HG03025 (cell line): ENCODE data around the gene SLC25A10.
"Not testable (repeated sequence)": the region's sequence is repeated elsewhere in the genome, so short reads cannot be mapped to it uniquely, and the experiment has no call there.

ENCODE experiments used
- ATAC-seq: cut with Tn5 transposase; IDR thresholded peaks from one replicate; pipeline ENCODE4 v1.9.1; 2021; ENCODE audit warnings: mild to moderate bottlenecking, moderate library complexity; ENCODE audit not compliant: unreplicated experiment, low FRiP score

Gene SLC25A10

GRCh38 chr17:81711814-81712467 is at the start of gene SLC25A10:
Gene SLC25A10, plus strand, starts transcription at chr17:81712284. Its CDS starts 143 bp downstream, at chr17:81712427.
- ATAC-seq = no peak

- ATAC-seq = no peak
Measured at GRCh38 chr17:81664051-81664470, 48.0 kb upstream of the SLC25A10 start.

GRCh38 chr17:81665205-81666091 is 46.6 kb upstream of the SLC25A10 start:
- ATAC-seq = peak; percentile 2

- ATAC-seq = peak; percentile 7
Measured at GRCh38 chr17:81666092-81666341, 46.1 kb upstream of the SLC25A10 start.

GRCh38 chr17:81666342-81667191 is 45.5 kb upstream of the SLC25A10 start, which contains the start of the genes CCDC137 and OXLD1:
Gene CCDC137, plus strand, starts transcription at chr17:81666737. Its CDS starts 30 bp downstream, at chr17:81666767.
Gene OXLD1, minus strand, starts transcription at chr17:81666605. Its CDS starts 28 bp downstream, at chr17:81666577.
- ATAC-seq = peak; percentile 75

GRCh38 chr17:81667754-81668153 is 44.3 kb upstream of the SLC25A10 start:
- no peak for ATAC-seq

GRCh38 chr17:81672504-81672903 is 39.6 kb upstream of the SLC25A10 start:
- no peak for ATAC-seq

GRCh38 chr17:81672954-81673353 is 39.1 kb upstream of the SLC25A10 start:
- ATAC-seq = no peak

- ATAC-seq = no peak
Measured at GRCh38 chr17:81673561-81674258, 38.4 kb upstream of the SLC25A10 start.

- not testable (repeated sequence) for ATAC-seq
Measured at GRCh38 chr17:81675515-81676221, 36.4 kb upstream of the SLC25A10 start.

- ATAC-seq = no peak
Measured at GRCh38 chr17:81676906-81677305, 35.2 kb upstream of the SLC25A10 start.

- no peak for ATAC-seq
Measured at GRCh38 chr17:81680150-81680549, 31.9 kb upstream of the SLC25A10 start.

GRCh38 chr17:81681672-81682071 is 30.4 kb upstream of the SLC25A10 start:
- no peak for ATAC-seq

GRCh38 chr17:81682565-81683207 is 29.4 kb upstream of the SLC25A10 start:
- ATAC-seq = no peak

- ATAC-seq = peak; percentile 26
Measured at GRCh38 chr17:81683208-81683583, 28.9 kb upstream of the SLC25A10 start.

GRCh38 chr17:81683584-81684441 is 28.3 kb upstream of the SLC25A10 start, which contains the start of the genes ARL16 and HGS:
Gene ARL16, minus strand, starts transcription at chr17:81683797. Its CDS starts 44 bp downstream, at chr17:81683753.
Gene HGS, plus strand, starts transcription at chr17:81684011. Its CDS starts 56 bp downstream, at chr17:81684067.
- peak; percentile 90 for ATAC-seq

- no peak for ATAC-seq
Measured at GRCh38 chr17:81684442-81684911, 27.6 kb upstream of the SLC25A10 start.

GRCh38 chr17:81685108-81685507 is 27.0 kb upstream of the SLC25A10 start:
- no peak for ATAC-seq
